NT2/D1 (cell line): ENCODE measurements around the gene GALNT18.

Experiments
- DNase-seq: peaks from one replicate; pipeline ENCODE4 v3.0.0-alpha.2; 2011; ENCODE audit warnings: low read depth, low spot score
- H3K27me3 ChIP-seq: 2 replicates; pipeline ENCODE4 v1.6.0; 2011; ENCODE audit warnings: mild to moderate bottlenecking; ENCODE audit not compliant: insufficient read length, insufficient read depth
- H3K36me3 ChIP-seq: 2 replicates; pipeline ENCODE4 v1.6.1; 2011; ENCODE audit warnings: mild to moderate bottlenecking, low read length, mixed read lengths; ENCODE audit not compliant: insufficient read depth, insufficient read length
- H3K4me1 ChIP-seq: 2 replicates; pipeline ENCODE4 v1.5.1; 2011; ENCODE audit not compliant: insufficient read depth, insufficient read length
- H3K4me3 ChIP-seq: 2 replicates; pipeline ENCODE4 v1.5.1; 2011; ENCODE audit warnings: low read depth; ENCODE audit not compliant: insufficient read length
- H3K9ac ChIP-seq: 2 replicates; pipeline ENCODE4 v1.6.0; 2011; ENCODE audit warnings: low read depth; ENCODE audit not compliant: insufficient read length
- H3K9me3 ChIP-seq: 2 replicates; pipeline ENCODE4 v1.5.1; 2011; ENCODE audit warnings: mild to moderate bottlenecking, low read length; ENCODE audit not compliant: insufficient read depth
- SUZ12 ChIP-seq: IDR thresholded peaks from 2 replicates; pipeline ENCODE4 v1.6.1; 2011; ENCODE audit not compliant: insufficient read length, insufficient read depth; ENCODE audit errors: extremely low read depth
- YY1 ChIP-seq: IDR thresholded peaks from 2 replicates; pipeline ENCODE4 v1.6.1; 2011; ENCODE audit not compliant: insufficient read length, insufficient read depth
- ZNF274 ChIP-seq: IDR thresholded peaks from 2 replicates; pipeline ENCODE4 v1.6.1; 2011; ENCODE audit warnings: mild to moderate bottlenecking, low read depth, low read length

The GALNT18 gene

DNA sequence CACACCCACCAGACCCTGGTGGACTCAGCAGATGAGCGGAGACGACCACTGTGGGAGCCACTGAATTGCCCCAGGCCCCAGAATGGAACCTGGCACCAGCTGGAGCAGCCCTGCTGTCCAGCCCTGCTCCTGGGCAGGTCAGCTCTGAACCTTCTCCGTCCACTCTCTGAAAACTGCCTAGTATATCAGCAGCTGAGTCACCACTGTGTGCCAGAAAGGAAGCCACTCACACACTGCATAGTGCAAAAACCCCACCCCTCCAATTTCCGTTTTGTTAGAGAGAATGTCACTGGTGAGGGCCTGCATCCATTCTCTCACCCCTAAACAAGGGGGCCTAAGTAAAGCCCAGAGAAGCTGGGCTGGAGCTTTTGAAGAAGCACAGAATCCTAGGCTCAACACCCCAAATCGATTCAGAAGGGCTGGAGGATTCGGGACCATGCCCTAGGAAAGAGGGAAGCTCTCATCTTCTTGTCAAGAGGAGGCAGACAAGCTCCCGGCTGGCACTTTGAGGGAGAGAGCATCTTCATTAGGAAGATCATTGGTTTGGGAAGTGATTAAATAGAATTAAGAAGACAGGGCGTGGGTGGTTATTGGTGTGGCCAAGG lies 44.5 kb downstream of the GALNT18 start:
- Histone ChIP-seq H3K4me3 (no peak overlapping the region), H3K9me3 (no peaks in the 10 kb centered on the region), H3K27me3 (no peaks in the 10 kb centered on the region), H3K9ac (no peak overlapping the region), H3K36me3 (no peaks in the 10 kb centered on the region), H3K4me1 (peaks cover 2% of the 10 kb centered on the region)
- DNase-seq: no peak
- no peak for TF ChIP-seq YY1
- no peak for TF ChIP-seq ZNF274
- no peak for TF ChIP-seq SUZ12

- H3K9me3 ChIP-seq: no peaks in the 10 kb centered on the region
- TF ChIP-seq ZNF274 (no peak), SUZ12 (no peak), YY1 (no peak)
- no peak for DNase-seq
- no peaks in the 10 kb centered on the region for H3K27me3 ChIP-seq
- no peak overlapping the region for H3K4me3 ChIP-seq
- H3K9ac ChIP-seq: no peak overlapping the region
- H3K36me3 ChIP-seq: no peaks in the 10 kb centered on the region
- peaks cover 2% of the 10 kb centered on the region for H3K4me1 ChIP-seq
Observed at GRCh38 chr11:11574373-11575287, 47.2 kb downstream of the GALNT18 start.

DNA sequence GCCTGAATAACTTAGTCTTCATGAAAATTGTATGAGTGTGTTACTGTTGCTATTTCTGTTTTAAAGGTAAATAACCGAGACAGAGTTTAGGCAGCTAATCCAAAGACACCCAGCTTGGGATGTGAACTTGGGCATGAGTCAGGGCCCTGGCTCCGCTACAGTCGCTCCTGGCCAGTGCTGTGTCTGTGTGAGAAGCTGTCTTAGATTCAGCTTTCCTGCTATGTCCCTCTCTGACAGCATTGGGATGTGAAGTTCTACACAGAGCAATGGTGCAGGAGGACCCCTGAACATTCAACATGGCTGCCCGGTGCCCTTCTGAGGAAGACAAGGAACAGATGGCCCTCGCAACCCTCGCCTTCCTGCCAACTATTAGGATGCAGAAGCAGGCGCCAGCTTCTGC lies 49.4 kb downstream of the GALNT18 start:
- Histone ChIP-seq H3K4me3 (no peak overlapping the region), H3K9ac (no peak overlapping the region)

GRCh38 chr11:11571893-11572292 lies 49.9 kb downstream of the GALNT18 start:
- Histone ChIP-seq H3K27me3 (no peaks in the 10 kb centered on the region), H3K4me1 (peaks cover 1% of the 10 kb centered on the region), H3K9ac (no peak overlapping the region), H3K36me3 (no peaks in the 10 kb centered on the region), H3K4me3 (no peak overlapping the region), H3K9me3 (no peaks in the 10 kb centered on the region)
- TF ChIP-seq ZNF274: no peak
- TF ChIP-seq YY1: no peak
- TF ChIP-seq SUZ12: no peak
- no peak for DNase-seq

More for the DNA sequence above, 49.4 kb downstream of the GALNT18 start:
- no peak for DNase-seq
- H3K27me3 ChIP-seq: no peaks in the 10 kb centered on the region
- TF ChIP-seq YY1 (no peak), SUZ12 (no peak), ZNF274 (no peak)
- no peaks in the 10 kb centered on the region for H3K9me3 ChIP-seq
- H3K36me3 ChIP-seq: no peaks in the 10 kb centered on the region
- peaks cover 2% of the 10 kb centered on the region for H3K4me1 ChIP-seq

DNA sequence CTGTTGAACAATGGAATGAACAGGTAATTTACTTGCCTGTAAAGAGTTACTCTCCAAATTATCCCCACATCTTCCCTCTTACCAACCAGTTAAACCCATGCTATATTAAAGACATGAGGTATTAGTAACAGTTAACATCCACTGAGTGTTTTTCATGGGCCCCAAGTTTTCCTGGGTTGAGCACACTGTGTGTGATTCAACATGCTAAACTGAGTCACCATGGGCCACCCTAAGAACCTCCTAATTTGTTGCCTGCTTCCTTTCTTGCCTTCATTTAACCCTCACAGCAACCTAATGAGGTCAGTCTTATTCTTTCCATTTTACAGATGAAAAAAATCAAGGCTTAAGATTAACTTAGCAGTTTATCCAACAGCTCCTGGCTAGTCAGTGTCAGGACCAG lies 51.0 kb downstream of the GALNT18 start:
- Histone ChIP-seq H3K27me3 (no peaks in the 10 kb centered on the region), H3K36me3 (no peaks in the 10 kb centered on the region), H3K4me1 (no peaks in the 10 kb centered on the region), H3K9me3 (no peaks in the 10 kb centered on the region), H3K9ac (no peak overlapping the region), H3K4me3 (no peak overlapping the region)
- DNase-seq: no peak
- no peak for TF ChIP-seq SUZ12
- TF ChIP-seq ZNF274: no peak
- no peak for TF ChIP-seq YY1

- DNase-seq: no peak
- TF ChIP-seq ZNF274: no peak
- no peak for TF ChIP-seq YY1
- no peak for TF ChIP-seq SUZ12
- H3K4me3 ChIP-seq: no peak overlapping the region
- H3K36me3 ChIP-seq: no peaks in the 10 kb centered on the region
- no peak overlapping the region for H3K9ac ChIP-seq
- no peaks in the 10 kb centered on the region for H3K27me3 ChIP-seq
- H3K4me1 ChIP-seq: no peaks in the 10 kb centered on the region
- no peaks in the 10 kb centered on the region for H3K9me3 ChIP-seq
Observed at GRCh38 chr11:11569936-11570491, 51.8 kb downstream of the GALNT18 start.
